ENCODE data around the gene CNOT6L.
"Not testable (repeated sequence)": the region's sequence is repeated elsewhere in the genome, so short reads cannot be mapped to it uniquely, and the experiment has no call there.

The CNOT6L gene

GRCh38 chr4:77819843-77820648 lies 878 bp upstream of the CNOT6L start:
- DNase-seq = peak; percentile 90 to 91

GRCh38 chr4:77819404-77819842 lies 255 bp upstream of the CNOT6L start:
- DNase-seq = no peak

GRCh38 chr4:77818073-77818601 lies 1.0 kb downstream of the CNOT6L start:
- peak; percentile 12 to 16 for DNase-seq

- no peak for DNase-seq
Measured at GRCh38 chr4:77817304-77818072, 1.7 kb downstream of the CNOT6L start.

GRCh38 chr4:77816546-77816945 lies 2.6 kb downstream of the CNOT6L start:
- no peak for DNase-seq

- DNase-seq = no peak
Measured at GRCh38 chr4:77815636-77816035, 3.5 kb downstream of the CNOT6L start.

- no peak for DNase-seq
Measured at GRCh38 chr4:77805840-77806239, 13.3 kb downstream of the CNOT6L start.

GRCh38 chr4:77804471-77804870 lies 14.7 kb downstream of the CNOT6L start:
- DNase-seq = no peak

GRCh38 chr4:77802402-77802801 lies 16.8 kb downstream of the CNOT6L start:
- no peak for DNase-seq

GRCh38 chr4:77801260-77801608 lies 17.9 kb downstream of the CNOT6L start:
- DNase-seq = no peak

GRCh38 chr4:77800483-77801259 lies 18.5 kb downstream of the CNOT6L start:
- DNase-seq = no peak

- no peak for DNase-seq
Measured at GRCh38 chr4:77800077-77800476, 19.1 kb downstream of the CNOT6L start.

- no peak for DNase-seq
Measured at GRCh38 chr4:77798385-77798784, 20.8 kb downstream of the CNOT6L start.

- DNase-seq = no peak
Measured at GRCh38 chr4:77797239-77797638, 21.9 kb downstream of the CNOT6L start.

GRCh38 chr4:77795326-77795725 lies 23.8 kb downstream of the CNOT6L start:
- no peak for DNase-seq

GRCh38 chr4:77790146-77790545 lies 29.0 kb downstream of the CNOT6L start:
- DNase-seq = no peak

- DNase-seq = no peak
Measured at GRCh38 chr4:77788990-77789389, 30.2 kb downstream of the CNOT6L start.

GRCh38 chr4:77787969-77788368 lies 31.2 kb downstream of the CNOT6L start:
- no peak for DNase-seq

GRCh38 chr4:77785669-77786068 lies 33.5 kb downstream of the CNOT6L start:
- DNase-seq = no peak

- DNase-seq = no peak
Measured at GRCh38 chr4:77783895-77784294, 35.3 kb downstream of the CNOT6L start.

- no peak for DNase-seq
Measured at GRCh38 chr4:77782102-77782835, 36.9 kb downstream of the CNOT6L start.

GRCh38 chr4:77780762-77781161 lies 38.4 kb downstream of the CNOT6L start:
- DNase-seq = not testable (repeated sequence)
